WTC11 (cell line): ENCODE data around the gene ABCB6. TPM values are rescaled to one million over a fixed set of nuclear protein-coding genes. Genes with fewer than 3 reads are reported as not detected.

Source experiments
- ATAC-seq: fragments of 200-7000 bp; cut with Tn5 transposase; 2 replicates; pipeline ENCODE4 v1.10.0; 2021; ENCODE audit warnings: mild to moderate bottlenecking, moderate library complexity
- CTCF ChIA-PET: fragments of 300-600 bp; sonication (Branson Sonifier 250); formaldehyde crosslinking; loops from one replicate; lab custom pipeline; 2021; ENCODE audit warnings: antibody characterized with exemption; lab: Charles Lee
- POLR2A ChIA-PET: fragments of 350-600 bp; sonication (Branson Sonifier 250); formaldehyde crosslinking; loops from one replicate; lab custom pipeline; 2021; ENCODE audit warnings: antibody characterized with exemption; lab: Charles Lee
- DNase-seq: peaks from one replicate; pipeline ENCODE4 v3.0.0; 2021; ENCODE audit warnings: low spot score
- H3K27ac Mint-ChIP-seq: 2 replicates; pipeline ENCODE4 v1.8.0; 2021; ENCODE audit warnings: mixed read lengths
- H3K27me3 Mint-ChIP-seq: 2 replicates; pipeline ENCODE4 v1.8.0; 2021; ENCODE audit warnings: low read depth, mild to moderate bottlenecking, moderate library complexity, mixed read lengths
- H3K36me3 Mint-ChIP-seq: 2 replicates; pipeline ENCODE4 v1.8.0; 2021; ENCODE audit warnings: mixed read lengths
- H3K4me1 Mint-ChIP-seq: 2 replicates; pipeline ENCODE4 v1.8.0; 2022; ENCODE audit warnings: mixed read lengths
- H3K4me3 Mint-ChIP-seq: 2 replicates; pipeline ENCODE4 v1.8.0; 2021; ENCODE audit warnings: mild to moderate bottlenecking, moderate library complexity, mixed read lengths
- H3K9me3 Mint-ChIP-seq: 2 replicates; pipeline ENCODE4 v1.8.0; 2021; ENCODE audit warnings: mixed read lengths
- CDX4 ChIP-seq: fragments of 250-450 bp; sonication (Bioruptor Pico); IDR thresholded peaks from 2 replicates; pipeline ENCODE4 v1.9.0; 2021; ENCODE audit warnings: moderate library complexity, mild to moderate bottlenecking, inconsistent platforms, borderline replicate concordance
- CREM ChIP-seq: sonication (generic); formaldehyde crosslinking; IDR thresholded peaks from 2 replicates; pipeline ENCODE4 v1.8.1; 2022; ENCODE audit warnings: mild to moderate bottlenecking, missing genetic modification reagents, moderate library complexity
- CTCF ChIP-seq: fragments of 200-600 bp; IDR thresholded peaks from 2 replicates; pipeline ENCODE4 v1.8.0; 2022; ENCODE audit warnings: antibody characterized with exemption
- FOXP1 ChIP-seq: sonication (generic); formaldehyde crosslinking; IDR thresholded peaks from 2 replicates; pipeline ENCODE4 v1.8.0; 2022; ENCODE audit warnings: missing genetic modification reagents, mild to moderate bottlenecking, moderate library complexity, borderline replicate concordance
- GABPB1 ChIP-seq: sonication (generic); formaldehyde crosslinking; IDR thresholded peaks from 2 replicates; pipeline ENCODE4 v1.8.1; 2023; ENCODE audit warnings: mild to moderate bottlenecking, missing genetic modification reagents
- HMGXB4 ChIP-seq: sonication (generic); formaldehyde crosslinking; IDR thresholded peaks from 2 replicates; pipeline ENCODE4 v1.8.1; 2023; ENCODE audit warnings: mild to moderate bottlenecking, moderate library complexity, missing genetic modification reagents
- IRF1 ChIP-seq: sonication (generic); formaldehyde crosslinking; IDR thresholded peaks from 2 replicates; pipeline ENCODE4 v1.8.0; 2023; ENCODE audit warnings: missing genetic modification reagents
- SP1 ChIP-seq: sonication (generic); formaldehyde crosslinking; conservative IDR thresholded peaks from 2 replicates; pipeline ENCODE4 v1.8.1; 2022; ENCODE audit warnings: missing genetic modification reagents
- TCF7 ChIP-seq: sonication (generic); formaldehyde crosslinking; IDR thresholded peaks from 2 replicates; pipeline ENCODE4 v1.8.0; 2022; ENCODE audit warnings: mild to moderate bottlenecking, low read depth, missing genetic modification reagents, moderate library complexity
- TEAD1 ChIP-seq: sonication (generic); formaldehyde crosslinking; IDR thresholded peaks from 2 replicates; pipeline ENCODE4 v1.8.0; 2022; ENCODE audit warnings: mild to moderate bottlenecking, missing genetic modification reagents
- ZMAT4 ChIP-seq: fragments of 250-450 bp; sonication (Bioruptor Pico); IDR thresholded peaks from 2 replicates; pipeline ENCODE4 v1.9.0; 2021; ENCODE audit warnings: mild to moderate bottlenecking
- ZNF121 ChIP-seq: sonication (generic); formaldehyde crosslinking; IDR thresholded peaks from 2 replicates; pipeline ENCODE4 v1.8.0; 2023; ENCODE audit warnings: missing genetic modification reagents
- ZNF396 ChIP-seq: fragments of 250-450 bp; sonication (Bioruptor Pico); IDR thresholded peaks from 2 replicates; pipeline ENCODE4 v1.8.0; 2021; ENCODE audit warnings: mild to moderate bottlenecking, moderate library complexity, borderline replicate concordance
- ZNF512 ChIP-seq: sonication (generic); formaldehyde crosslinking; IDR thresholded peaks from 2 replicates; pipeline ENCODE4 v1.8.1; 2022; ENCODE audit warnings: missing genetic modification reagents, borderline replicate concordance
- total RNA-seq: library from RNA; stranded (reverse); gene quantifications from 3 replicates; pipeline ENCODE4 v1.2.3, GENCODE V29; 2021
- TF ChIP-seq, protein P1 (sequence below): sonication (generic); formaldehyde crosslinking; IDR thresholded peaks from 2 replicates; pipeline ENCODE4 v1.8.1; 2023; ENCODE audit warnings: mild to moderate bottlenecking, missing genetic modification reagents, borderline replicate concordance
- TF ChIP-seq, protein P2 (sequence below): sonication (generic); formaldehyde crosslinking; IDR thresholded peaks from 2 replicates; pipeline ENCODE4 v1.8.0; 2022; ENCODE audit warnings: mild to moderate bottlenecking, missing genetic modification reagents

Gene ABCB6
- total RNA-seq, 1 experiment from 2014 or later: 44.8 TPM

- H3K27ac Mint-ChIP-seq: no peak overlapping the region
- H3K36me3 Mint-ChIP-seq: peaks cover 8% of the 10 kb centered on the region
- H3K27me3 Mint-ChIP-seq: peaks cover 19% of the 10 kb centered on the region
- peak overlapping the region; percentile 79 for H3K4me3 Mint-ChIP-seq
- peaks cover 17% of the 10 kb centered on the region for H3K4me1 Mint-ChIP-seq
- DNase-seq: no peak
- no peak for TF ChIP-seq ZMAT4 (CRISPR knock-in tag)
- TF ChIP-seq ZNF512: no peak
- no peak for TF ChIP-seq IRF1 (CRISPR knock-in tag)
- TF ChIP-seq CREM (CRISPR knock-in tag): no peak
- no peak for TF ChIP-seq CTCF
- TF ChIP-seq ZNF396 (CRISPR knock-in tag): no peak
- TF ChIP-seq CDX4 (CRISPR knock-in tag): no peak
- TF ChIP-seq, protein P1, sequence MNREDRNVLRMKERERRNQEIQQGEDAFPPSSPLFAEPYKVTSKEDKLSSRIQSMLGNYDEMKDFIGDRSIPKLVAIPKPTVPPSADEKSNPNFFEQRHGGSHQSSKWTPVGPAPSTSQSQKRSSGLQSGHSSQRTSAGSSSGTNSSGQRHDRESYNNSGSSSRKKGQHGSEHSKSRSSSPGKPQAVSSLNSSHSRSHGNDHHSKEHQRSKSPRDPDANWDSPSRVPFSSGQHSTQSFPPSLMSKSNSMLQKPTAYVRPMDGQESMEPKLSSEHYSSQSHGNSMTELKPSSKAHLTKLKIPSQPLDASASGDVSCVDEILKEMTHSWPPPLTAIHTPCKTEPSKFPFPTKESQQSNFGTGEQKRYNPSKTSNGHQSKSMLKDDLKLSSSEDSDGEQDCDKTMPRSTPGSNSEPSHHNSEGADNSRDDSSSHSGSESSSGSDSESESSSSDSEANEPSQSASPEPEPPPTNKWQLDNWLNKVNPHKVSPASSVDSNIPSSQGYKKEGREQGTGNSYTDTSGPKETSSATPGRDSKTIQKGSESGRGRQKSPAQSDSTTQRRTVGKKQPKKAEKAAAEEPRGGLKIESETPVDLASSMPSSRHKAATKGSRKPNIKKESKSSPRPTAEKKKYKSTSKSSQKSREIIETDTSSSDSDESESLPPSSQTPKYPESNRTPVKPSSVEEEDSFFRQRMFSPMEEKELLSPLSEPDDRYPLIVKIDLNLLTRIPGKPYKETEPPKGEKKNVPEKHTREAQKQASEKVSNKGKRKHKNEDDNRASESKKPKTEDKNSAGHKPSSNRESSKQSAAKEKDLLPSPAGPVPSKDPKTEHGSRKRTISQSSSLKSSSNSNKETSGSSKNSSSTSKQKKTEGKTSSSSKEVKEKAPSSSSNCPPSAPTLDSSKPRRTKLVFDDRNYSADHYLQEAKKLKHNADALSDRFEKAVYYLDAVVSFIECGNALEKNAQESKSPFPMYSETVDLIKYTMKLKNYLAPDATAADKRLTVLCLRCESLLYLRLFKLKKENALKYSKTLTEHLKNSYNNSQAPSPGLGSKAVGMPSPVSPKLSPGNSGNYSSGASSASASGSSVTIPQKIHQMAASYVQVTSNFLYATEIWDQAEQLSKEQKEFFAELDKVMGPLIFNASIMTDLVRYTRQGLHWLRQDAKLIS: no peak
- TF ChIP-seq, all 79 proteins: peak for 0
- no peak for ATAC-seq
- CTCF ChIA-PET: interaction anchor here (1.0 kb wide), 1 partner anchor 10 kb away, joined by 4 read pairs; no protein-coding TSS in a partner anchor
- no peaks in the 10 kb centered on the region for H3K9me3 Mint-ChIP-seq
- POLR2A ChIA-PET: no interaction called here
Measured at GRCh38 chr2:219161097-219161496, 57.7 kb downstream of the ABCB6 start.

- Mint-ChIP-seq H3K27ac (peak within 1 kb of the TSS; percentile 87), H3K36me3 (peaks cover 8% of the 10 kb centered on the region), H3K4me3 (peak within 1 kb of the TSS; percentile 79), H3K27me3 (peaks cover 19% of the 10 kb centered on the region), H3K4me1 (peaks cover 17% of the 10 kb centered on the region), H3K9me3 (no peaks in the 10 kb centered on the region)
- peak; percentile 96 for ATAC-seq
- CTCF ChIA-PET: interaction anchor here (1.0 to 7.6 kb wide), 10 partner anchors 11 to 369 kb away, joined by 3 to 97 read pairs (median 5); partner anchors contain the start of genes CNPPD1 and IHH
- peak; percentile 99 for DNase-seq
- POLR2A ChIA-PET: no interaction called here
- peak; percentile 84; the same call in 1 of the 2 replicates for TF ChIP-seq FOXP1
- 0 out of 2 replicates have a peak, but pooled peaks have one; percentile 27 for TF ChIP-seq TCF7 (CRISPR knock-in tag)
- peak; percentile 76 for TF ChIP-seq GABPB1 (CRISPR knock-in tag)
- TF ChIP-seq CTCF: peak; percentile 98
- TF ChIP-seq SP1 (CRISPR knock-in tag): peak; percentile 89
- TF ChIP-seq TEAD1 (CRISPR knock-in tag): no peak; the same call in 1 of the 2 replicates
- TF ChIP-seq, protein P2, sequence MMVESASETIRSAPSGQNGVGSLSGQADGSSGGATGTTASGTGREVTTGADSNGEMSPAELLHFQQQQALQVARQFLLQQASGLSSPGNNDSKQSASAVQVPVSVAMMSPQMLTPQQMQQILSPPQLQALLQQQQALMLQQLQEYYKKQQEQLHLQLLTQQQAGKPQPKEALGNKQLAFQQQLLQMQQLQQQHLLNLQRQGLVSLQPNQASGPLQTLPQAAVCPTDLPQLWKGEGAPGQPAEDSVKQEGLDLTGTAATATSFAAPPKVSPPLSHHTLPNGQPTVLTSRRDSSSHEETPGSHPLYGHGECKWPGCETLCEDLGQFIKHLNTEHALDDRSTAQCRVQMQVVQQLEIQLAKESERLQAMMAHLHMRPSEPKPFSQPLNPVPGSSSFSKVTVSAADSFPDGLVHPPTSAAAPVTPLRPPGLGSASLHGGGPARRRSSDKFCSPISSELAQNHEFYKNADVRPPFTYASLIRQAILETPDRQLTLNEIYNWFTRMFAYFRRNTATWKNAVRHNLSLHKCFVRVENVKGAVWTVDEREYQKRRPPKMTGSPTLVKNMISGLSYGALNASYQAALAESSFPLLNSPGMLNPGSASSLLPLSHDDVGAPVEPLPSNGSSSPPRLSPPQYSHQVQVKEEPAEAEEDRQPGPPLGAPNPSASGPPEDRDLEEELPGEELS (CRISPR knock-in tag): 0 out of 2 replicates have a peak, but pooled peaks have one; percentile 53
- 0 out of 2 replicates have a peak, but pooled peaks have one; percentile 2 for TF ChIP-seq ZNF121 (CRISPR knock-in tag)
- 0 out of 2 replicates have a peak, but pooled peaks have one; percentile 27 for TF ChIP-seq HMGXB4 (CRISPR knock-in tag)
Measured at GRCh38 chr2:219160186-219161017, 58.4 kb downstream of the ABCB6 start, which contains the start of gene NHEJ1. NHEJ1 (minus strand) TSS chr2:219160815; CDS start chr2:219158362, 2,453 bp downstream.
